Heart left ventricle (tissue), 13 donors: Measurements from ENCODE around the gene CARHSP1.

Source experiments
- POLR2A ChIP-seq, 2 donors: fragments of 450-650 bp; IDR thresholded peaks; one replicate each; pipeline ENCODE4 v1.6.1; 2017; ENCODE audit warnings: antibody characterized with exemption in 2 of 2, mild to moderate bottlenecking in 2 of 2, moderate library complexity in 2 of 2
- TF ChIP-seq, protein P1 (sequence below), 12 donors: fragments of 200-600 bp; sonication (generic) in 4 of 12; IDR thresholded peaks; one replicate each; pipeline versions ENCODE4 v1.5.0 to v1.8.0; 2018 to 2022; ENCODE audit warnings: antibody characterized with exemption in 12 of 12, mild to moderate bottlenecking in 5 of 12
- donor health status: ischemic (EF 13 %, LVEDD 7.1; RV severe dilation, severe dysfunction).
- donor health status: DM: no; HTN: yes; CAD: no.
- donor health status: DM: no; HTN: no; CAD: no.
- donor health status: ischemic (EF 25% LVEDD 6.9; RV normal size, moderate dysfunction).
- donor health status: ischemic (EF 25% LVEDD 5.7; RV mildly dilated, moderate dysfunction).
- donor health status: ischemic (EF 35%, LVEDD 5.7; RV mildly dilated, moderate dysfunction).
- donor health status: nonischemic (EF 11% LVEDD 7.7; RV severe dilation, severe dysfunction).
- donor health status: DM: yes; HTN: yes; CAD: no.
- donor health status: PGD.
- donor health status: ischemic (EF 29% LVEDD 5.4; RV normal size, mild dysfunction).
- donor health status: nonischemic (EF 23%, LVEDD 6.1; RV moderate dilation, normal function).

GRCh38 chr16:8898660-8899318 lies 30.0 kb upstream of the CARHSP1 start:
- no peak for TF ChIP-seq POLR2A (IDR thresholded peaks at IDR 0.05)
- TF ChIP-seq, protein P1, sequence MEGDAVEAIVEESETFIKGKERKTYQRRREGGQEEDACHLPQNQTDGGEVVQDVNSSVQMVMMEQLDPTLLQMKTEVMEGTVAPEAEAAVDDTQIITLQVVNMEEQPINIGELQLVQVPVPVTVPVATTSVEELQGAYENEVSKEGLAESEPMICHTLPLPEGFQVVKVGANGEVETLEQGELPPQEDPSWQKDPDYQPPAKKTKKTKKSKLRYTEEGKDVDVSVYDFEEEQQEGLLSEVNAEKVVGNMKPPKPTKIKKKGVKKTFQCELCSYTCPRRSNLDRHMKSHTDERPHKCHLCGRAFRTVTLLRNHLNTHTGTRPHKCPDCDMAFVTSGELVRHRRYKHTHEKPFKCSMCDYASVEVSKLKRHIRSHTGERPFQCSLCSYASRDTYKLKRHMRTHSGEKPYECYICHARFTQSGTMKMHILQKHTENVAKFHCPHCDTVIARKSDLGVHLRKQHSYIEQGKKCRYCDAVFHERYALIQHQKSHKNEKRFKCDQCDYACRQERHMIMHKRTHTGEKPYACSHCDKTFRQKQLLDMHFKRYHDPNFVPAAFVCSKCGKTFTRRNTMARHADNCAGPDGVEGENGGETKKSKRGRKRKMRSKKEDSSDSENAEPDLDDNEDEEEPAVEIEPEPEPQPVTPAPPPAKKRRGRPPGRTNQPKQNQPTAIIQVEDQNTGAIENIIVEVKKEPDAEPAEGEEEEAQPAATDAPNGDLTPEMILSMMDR (IDR thresholded peaks at IDR 0.05), result no peak
